ENCODE results near the gene CCL16. TPM values are rescaled to one million over a fixed set of nuclear protein-coding genes. Genes with fewer than 3 reads are reported as not detected.

The CCL16 gene
- total and polyA plus RNA-seq, 2 of the 8 experiments (the other 6 are each of a cell fraction or from before 2014, with no cell fraction given) = not detected

DNA sequence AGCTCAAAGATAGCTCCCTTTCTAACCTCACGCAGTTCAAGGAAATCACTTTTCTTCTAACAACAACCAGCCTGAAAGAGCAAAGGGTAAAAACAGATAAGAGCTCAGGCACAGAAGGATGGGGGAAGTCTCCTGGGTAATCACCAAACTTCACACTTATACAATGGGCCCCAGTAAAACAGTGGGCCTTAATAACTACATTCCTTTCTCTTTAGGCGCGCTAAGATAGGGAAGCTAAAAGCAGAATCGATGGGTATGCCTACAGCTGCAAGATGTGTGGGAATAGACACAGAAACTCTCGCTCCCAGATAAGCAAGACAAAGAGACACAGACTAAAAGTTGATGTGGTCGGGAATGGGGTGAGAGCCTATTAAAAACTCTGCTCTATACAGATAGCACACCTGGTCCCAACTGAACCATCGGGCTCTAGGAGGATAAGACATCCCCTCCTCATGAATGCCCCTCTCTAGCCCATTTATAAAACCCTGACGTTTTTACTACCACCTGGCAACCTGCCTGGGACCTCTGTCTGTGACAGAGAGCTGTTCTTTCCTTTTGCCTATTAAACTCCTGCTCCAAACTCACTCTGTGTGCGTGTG, 38.6 kb downstream of the CCL16 start:
- Histone ChIP-seq H3K36me3 (ENCODE audit: control insufficient read depth in 2 of 4, insufficient read depth in 4 of 4, low read length in 3 of 4) (no peaks in the 10 kb centered on the region), H3K27ac (ENCODE audit: low read depth, low read length) (no peak overlapping the region), H3K14ac (ENCODE audit: insufficient read length) (no peak overlapping the region), H3K4me2 (ENCODE audit: insufficient read depth in 1 of 2, low read depth in 2 of 2, low read length in 2 of 2) (no peak overlapping the region), H2BK5ac (ENCODE audit: low read depth, low read length) (no peak overlapping the region), H4K91ac (replicated peaks; ENCODE audit: insufficient read length, low read length) (no peak overlapping the region), H3K23me2 (ENCODE audit: low read depth, low read length) (no peaks in the 10 kb centered on the region), H3K4ac (replicated peaks; ENCODE audit: insufficient read length, low read depth, low read length) (no peak overlapping the region), H3K4me1 (replicated peaks in 1 of 4; ENCODE audit: control insufficient read depth in 3 of 4, insufficient read depth in 4 of 4, low read length in 3 of 4) (no peaks in the 10 kb centered on the region), H3K18ac (ENCODE audit: extremely low read depth, low read length) (no peak overlapping the region), H3K4me3 (ENCODE audit: extremely low read depth in 1 of 4, insufficient read depth in 2 of 4, low read depth in 3 of 4, low read length in 4 of 4) (no peak overlapping the region), H2BK15ac (ENCODE audit: low read length) (no peak overlapping the region), H3K56ac (replicated peaks; ENCODE audit: insufficient read length, low read depth, low read length) (no peak overlapping the region), H4K20me1 (replicated peaks in 1 of 2; ENCODE audit: control insufficient read depth in 1 of 2, insufficient read depth in 2 of 2, low read length in 2 of 2) (no peaks in the 10 kb centered on the region), H4K8ac (ENCODE audit: extremely low read depth, insufficient read depth, low read length) (no peak overlapping the region), H2BK120ac (replicated peaks; ENCODE audit: low read depth, low read length) (no peak overlapping the region), H3K27me3 (replicated peaks in 1 of 4; ENCODE audit: control insufficient read depth in 3 of 4, extremely low read depth in 1 of 4, insufficient read depth in 3 of 4, low read length in 3 of 4) (no peaks in the 10 kb centered on the region), H2BK20ac (ENCODE audit: low read length) (no peak overlapping the region), H2BK12ac (ENCODE audit: low read depth, low read length) (no peak overlapping the region), H3K9ac (replicated peaks in 1 of 4; ENCODE audit: extremely low read depth in 1 of 4, low read depth in 3 of 4, low read length in 3 of 4) (no peak overlapping the region), H2AFZ (ENCODE audit: low read length) (no peak overlapping the region), H3K9me3 (ENCODE audit: insufficient read depth in 2 of 2, low read depth in 1 of 2, low read length in 1 of 2) (no peaks in the 10 kb centered on the region), H3K79me1 (ENCODE audit: low read depth, low read length) (no peaks in the 10 kb centered on the region), H2AK5ac (ENCODE audit: low read depth, low read length) (no peak overlapping the region), H3K23ac (ENCODE audit: insufficient read length) (no peak overlapping the region), H4K5ac (ENCODE audit: insufficient read length, low read depth, low read length) (no peak overlapping the region), H3K79me2 (ENCODE audit: control insufficient read depth in 1 of 2, insufficient read depth in 2 of 2, low read length in 2 of 2) (no peaks in the 10 kb centered on the region)
- no peak for DNase-seq (ENCODE audit: low read depth in 1 of 2, low spot score in 2 of 2)
- 90% methylated on average over 9 of the region's 9 CpGs; no CpG with 5 or more reads in 1 of the 2 experiments for WGBS, 2 experiments (ENCODE audit: extremely low coverage in 1 of 2, insufficient coverage in 1 of 2, insufficient read length in 1 of 2, insufficient replicate concordance in 2 of 2, low coverage in 1 of 2, low lambda C conversion rate in 2 of 2, missing lambda C conversion rate in 1 of 2)
- POLR2A ChIA-PET (ENCODE audit: partially characterized antibody) = interaction anchor here (1.0 kb wide), 1 partner anchor 11 kb away, joined by 5 read pairs; no protein-coding TSS in a partner anchor
- no peak for FAIRE-seq
- CTCF ChIA-PET (ENCODE audit: partially characterized antibody) = interaction anchor here (1.1 to 1.2 kb wide), 2 partner anchors 27 to 71 kb away, joined by 3 to 4 read pairs; no protein-coding TSS in a partner anchor
- TF ChIP-seq SP1 (IDR thresholded peaks at IDR 0.05; ENCODE audit: low read depth, low read length) = no peak
- no peak for TF ChIP-seq CTCF (IDR thresholded peaks at IDR 0.05; ENCODE audit: control extremely low read depth in 1 of 3, insufficient read depth in 1 of 3, low read depth in 1 of 3, low read length in 3 of 3)
- no peak for TF ChIP-seq SP2 (IDR thresholded peaks at IDR 0.05; ENCODE audit: low read length)
- no peak for TF ChIP-seq TAF7 (optimal IDR thresholded peaks at IDR 0.05; ENCODE audit: borderline replicate concordance, low read depth, low read length)
- no peak for TF ChIP-seq RFX5 (IDR thresholded peaks at IDR 0.05; ENCODE audit: borderline replicate concordance, low read depth, low read length)
- TF ChIP-seq RNF2 (IDR thresholded peaks at IDR 0.05; ENCODE audit: borderline replicate concordance, low read depth, low read length, missing control alignments, poor library complexity, severe bottlenecking) = no peak
- no peak for TF ChIP-seq CBX5 (IDR thresholded peaks at IDR 0.05; ENCODE audit: low read depth, low read length)
- no peak for TF ChIP-seq MAFK (IDR thresholded peaks at IDR 0.05; ENCODE audit: low read depth, low read length)
- no peak for TF ChIP-seq E2F6 (IDR thresholded peaks at IDR 0.05)
- no peak for TF ChIP-seq NRF1 (IDR thresholded peaks at IDR 0.05; ENCODE audit: low read depth, low read length)

Measured in H1 (cell line).